IPS-18a (cell line): ENCODE results near the gene TRIM43B.
"Not testable (repeated sequence)": the region's sequence is repeated elsewhere in the genome, so short reads cannot be mapped to it uniquely, and the experiment has no call there.

ENCODE experiments used
- H3K27ac ChIP-seq: one replicate; pipeline ENCODE4 v1.5.1; 2013; ENCODE audit warnings: low read length
- H3K27me3 ChIP-seq: one replicate; pipeline ENCODE4 v1.6.1; 2013; ENCODE audit warnings: mild to moderate bottlenecking, low read length; ENCODE audit not compliant: control insufficient read depth, insufficient read depth
- H3K36me3 ChIP-seq: one replicate; pipeline ENCODE4 v1.6.1; 2013; ENCODE audit warnings: low read depth, low read length; ENCODE audit not compliant: control insufficient read depth
- H3K4me1 ChIP-seq: one replicate; pipeline ENCODE4 v1.6.1; 2013; ENCODE audit warnings: low read depth, low read length; ENCODE audit not compliant: control insufficient read depth
- H3K4me3 ChIP-seq: one replicate; pipeline ENCODE4 v1.5.1; 2013; ENCODE audit warnings: low read length
- H3K9ac ChIP-seq: one replicate; pipeline ENCODE4 v1.6.1; 2013; ENCODE audit warnings: mild to moderate bottlenecking, low read length, moderate library complexity
- H3K9me3 ChIP-seq: one replicate; pipeline ENCODE4 v1.6.1; 2013; ENCODE audit warnings: low read depth, low read length; ENCODE audit not compliant: control insufficient read depth

Gene TRIM43B

DNA sequence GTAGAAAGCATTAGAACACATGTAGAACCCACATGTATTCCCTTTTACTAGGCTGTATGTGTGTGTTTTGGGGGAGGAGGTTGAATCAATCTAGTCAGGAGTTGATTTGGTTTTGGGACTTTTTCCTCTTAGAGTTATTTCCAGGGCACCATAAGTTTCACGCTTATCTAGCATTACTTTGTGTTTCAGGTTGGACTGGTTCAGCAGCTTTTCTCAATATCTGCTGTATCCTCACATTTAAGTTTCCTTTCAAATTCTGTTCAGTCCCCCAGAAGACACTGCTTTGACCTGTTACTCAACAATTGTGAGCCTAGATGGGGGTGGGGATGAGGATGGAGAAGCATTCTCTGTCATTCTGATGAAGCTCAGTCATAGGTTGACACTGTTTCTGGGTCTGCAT, 7.5 kb upstream of the TRIM43B start:
- H3K27me3 ChIP-seq, H3K4me3 ChIP-seq, H3K9ac ChIP-seq, H3K27ac ChIP-seq, H3K4me1 ChIP-seq, H3K36me3 ChIP-seq, H3K9me3 ChIP-seq: not testable (repeated sequence)

- H3K4me1 ChIP-seq, H3K4me3 ChIP-seq, H3K9me3 ChIP-seq, H3K27me3 ChIP-seq, H3K9ac ChIP-seq, H3K36me3 ChIP-seq, H3K27ac ChIP-seq: not testable (repeated sequence)
Measured at GRCh38 chr2:95475025-95475424, 9.5 kb downstream of the TRIM43B start.

- H3K4me3 ChIP-seq, H3K9me3 ChIP-seq, H3K4me1 ChIP-seq, H3K27me3 ChIP-seq, H3K27ac ChIP-seq, H3K36me3 ChIP-seq, H3K9ac ChIP-seq: not testable (repeated sequence)
Measured at GRCh38 chr2:95467984-95468383, 16.6 kb downstream of the TRIM43B start.

DNA sequence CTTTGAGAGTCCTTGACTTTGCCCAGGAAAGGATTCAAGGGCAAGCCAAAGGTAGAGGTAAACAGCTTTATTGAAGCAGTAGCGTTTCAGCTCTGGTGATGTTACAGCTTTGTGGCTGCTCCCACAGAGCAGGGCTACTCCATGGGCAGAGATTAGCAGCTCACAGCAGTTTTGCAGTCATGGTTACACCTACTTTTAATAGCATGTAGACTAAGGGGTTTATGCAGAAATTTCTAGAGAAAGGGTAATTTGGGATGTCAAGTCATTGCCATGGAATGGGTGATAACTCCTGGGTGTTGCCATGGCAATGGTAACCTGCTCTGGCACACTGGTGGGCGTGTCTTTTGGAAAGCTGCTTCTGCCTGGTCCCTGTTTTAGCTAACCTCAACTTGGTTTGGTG, 18.0 kb downstream of the TRIM43B start:
- H3K9ac ChIP-seq, H3K27me3 ChIP-seq, H3K4me3 ChIP-seq, H3K4me1 ChIP-seq, H3K36me3 ChIP-seq, H3K9me3 ChIP-seq, H3K27ac ChIP-seq: not testable (repeated sequence)

DNA sequence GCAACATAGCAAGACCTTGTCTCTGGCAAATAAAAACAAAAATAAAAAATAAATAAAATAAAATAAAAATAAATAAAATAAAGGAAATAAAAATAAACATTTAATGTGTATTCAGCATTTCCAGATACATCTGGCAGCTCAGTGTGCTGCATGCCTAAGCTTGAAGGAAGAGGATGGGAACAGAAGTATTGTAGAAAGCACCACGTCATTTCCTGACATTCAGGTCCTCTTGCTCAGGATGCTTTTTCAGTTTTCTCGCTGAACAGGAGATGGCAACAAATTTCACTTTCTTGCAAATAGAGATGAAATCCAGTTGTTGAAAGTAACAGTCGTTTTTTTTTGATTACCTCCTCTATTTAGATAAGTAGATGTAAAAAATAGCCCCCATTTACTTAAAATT, 21.3 kb downstream of the TRIM43B start:
- H3K36me3 ChIP-seq, H3K4me3 ChIP-seq, H3K9me3 ChIP-seq, H3K4me1 ChIP-seq, H3K27ac ChIP-seq, H3K9ac ChIP-seq, H3K27me3 ChIP-seq: not testable (repeated sequence)

- H3K4me1 ChIP-seq, H3K9me3 ChIP-seq, H3K9ac ChIP-seq, H3K36me3 ChIP-seq, H3K27me3 ChIP-seq, H3K4me3 ChIP-seq, H3K27ac ChIP-seq: not testable (repeated sequence)
Measured at GRCh38 chr2:95445317-95445716, 39.2 kb downstream of the TRIM43B start.

DNA sequence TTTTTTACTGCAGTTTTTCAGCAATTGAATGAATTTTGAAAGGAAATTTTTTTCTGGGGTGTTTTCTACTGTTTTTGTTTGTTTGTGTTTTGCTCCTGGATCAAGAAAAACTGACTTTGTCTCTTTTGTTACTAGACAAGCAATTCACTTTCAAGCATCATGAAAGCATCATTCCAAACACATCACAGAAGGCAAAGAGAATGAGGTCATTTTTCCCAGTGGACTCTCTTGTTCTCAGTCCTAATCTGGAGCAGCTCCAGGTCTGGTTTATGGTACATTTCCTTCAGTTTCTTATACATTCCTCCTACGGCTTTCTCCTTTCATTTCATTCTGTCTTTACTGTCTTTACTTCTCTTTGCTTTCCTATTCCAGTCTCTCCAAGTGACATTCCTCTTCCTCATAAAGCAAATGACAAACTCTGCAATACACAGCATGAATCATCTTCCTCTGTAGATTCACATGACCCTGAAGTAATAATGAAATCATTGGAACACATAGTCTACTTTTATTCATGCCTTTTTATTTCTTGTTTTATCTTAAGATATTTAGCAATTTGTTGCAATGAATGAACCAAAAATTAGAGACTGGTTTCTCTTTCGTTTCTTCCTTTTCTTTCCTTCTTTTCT, 42.0 kb downstream of the TRIM43B start:
- H3K9me3 ChIP-seq, H3K9ac ChIP-seq, H3K27me3 ChIP-seq, H3K4me3 ChIP-seq, H3K4me1 ChIP-seq, H3K27ac ChIP-seq, H3K36me3 ChIP-seq: not testable (repeated sequence)

DNA sequence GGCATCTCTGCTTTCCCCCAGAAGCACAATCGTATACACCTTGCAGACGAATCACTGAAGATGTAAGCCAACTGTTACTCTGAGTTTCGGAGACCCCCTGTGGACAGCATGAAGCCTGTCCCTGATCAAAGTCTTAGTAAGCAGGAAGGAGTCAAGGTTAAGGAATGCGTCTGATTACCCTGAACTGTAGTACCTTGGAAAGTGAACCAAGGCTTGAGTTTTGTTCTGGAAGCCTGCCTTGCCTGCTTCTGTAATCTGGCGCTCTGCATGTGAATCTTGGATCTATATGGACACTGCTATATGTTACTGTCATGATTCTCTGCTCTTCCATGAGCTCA, 48.7 kb downstream of the TRIM43B start:
- H3K9ac ChIP-seq, H3K4me1 ChIP-seq, H3K9me3 ChIP-seq, H3K4me3 ChIP-seq, H3K27me3 ChIP-seq, H3K27ac ChIP-seq, H3K36me3 ChIP-seq: not testable (repeated sequence)

- H3K4me3 ChIP-seq, H3K36me3 ChIP-seq, H3K27me3 ChIP-seq, H3K4me1 ChIP-seq, H3K27ac ChIP-seq, H3K9me3 ChIP-seq, H3K9ac ChIP-seq: not testable (repeated sequence)
Measured at GRCh38 chr2:95435162-95435871, 49.2 kb downstream of the TRIM43B start.

GRCh38 chr2:95434507-95435076, 50.0 kb downstream of the TRIM43B start:
- not testable (repeated sequence) for H3K36me3 ChIP-seq, H3K9me3 ChIP-seq, H3K27me3 ChIP-seq

GRCh38 chr2:95433973-95434372, 50.6 kb downstream of the TRIM43B start:
- H3K4me3 ChIP-seq, H3K9me3 ChIP-seq, H3K27me3 ChIP-seq, H3K9ac ChIP-seq, H3K27ac ChIP-seq, H3K4me1 ChIP-seq, H3K36me3 ChIP-seq: not testable (repeated sequence)

More at GRCh38 chr2:95434507-95435076, 50.0 kb downstream of the TRIM43B start:
- not testable (repeated sequence) for H3K4me1 ChIP-seq, H3K9ac ChIP-seq, H3K27ac ChIP-seq, H3K4me3 ChIP-seq

GRCh38 chr2:95433373-95433772, 51.2 kb downstream of the TRIM43B start:
- H3K4me1 ChIP-seq, H3K9me3 ChIP-seq, H3K4me3 ChIP-seq, H3K27ac ChIP-seq, H3K27me3 ChIP-seq, H3K36me3 ChIP-seq, H3K9ac ChIP-seq: not testable (repeated sequence)
